Measurements from ENCODE around the gene GLRX.

Gene GLRX

DNA sequence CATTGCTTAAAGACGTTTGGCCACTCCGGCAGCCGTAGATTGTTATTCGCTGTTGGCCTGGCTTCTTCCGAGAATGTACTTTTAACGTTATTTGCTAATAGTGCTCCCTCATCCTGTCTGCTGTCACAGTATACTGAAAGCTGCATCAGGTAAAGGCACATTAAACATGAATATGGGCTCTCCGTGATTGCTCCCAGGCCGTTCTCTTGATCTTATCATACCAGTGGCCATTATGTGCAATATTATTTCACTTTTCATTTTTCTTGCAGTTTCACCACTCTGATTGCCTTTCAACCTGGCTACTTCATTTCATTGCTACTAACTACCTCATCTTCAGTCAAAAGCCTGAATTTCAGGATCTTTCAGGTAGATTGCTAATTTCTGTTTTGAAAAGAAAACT, 34.0 kb downstream of the GLRX start:
- TF ChIP-seq, protein P1, sequence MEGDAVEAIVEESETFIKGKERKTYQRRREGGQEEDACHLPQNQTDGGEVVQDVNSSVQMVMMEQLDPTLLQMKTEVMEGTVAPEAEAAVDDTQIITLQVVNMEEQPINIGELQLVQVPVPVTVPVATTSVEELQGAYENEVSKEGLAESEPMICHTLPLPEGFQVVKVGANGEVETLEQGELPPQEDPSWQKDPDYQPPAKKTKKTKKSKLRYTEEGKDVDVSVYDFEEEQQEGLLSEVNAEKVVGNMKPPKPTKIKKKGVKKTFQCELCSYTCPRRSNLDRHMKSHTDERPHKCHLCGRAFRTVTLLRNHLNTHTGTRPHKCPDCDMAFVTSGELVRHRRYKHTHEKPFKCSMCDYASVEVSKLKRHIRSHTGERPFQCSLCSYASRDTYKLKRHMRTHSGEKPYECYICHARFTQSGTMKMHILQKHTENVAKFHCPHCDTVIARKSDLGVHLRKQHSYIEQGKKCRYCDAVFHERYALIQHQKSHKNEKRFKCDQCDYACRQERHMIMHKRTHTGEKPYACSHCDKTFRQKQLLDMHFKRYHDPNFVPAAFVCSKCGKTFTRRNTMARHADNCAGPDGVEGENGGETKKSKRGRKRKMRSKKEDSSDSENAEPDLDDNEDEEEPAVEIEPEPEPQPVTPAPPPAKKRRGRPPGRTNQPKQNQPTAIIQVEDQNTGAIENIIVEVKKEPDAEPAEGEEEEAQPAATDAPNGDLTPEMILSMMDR (IDR thresholded peaks at IDR 0.05; ENCODE audit: control insufficient read depth, extremely low read depth, insufficient read depth), result no peak
- no peak for DNase-seq (ENCODE audit: low read depth)
- no peak overlapping the region for H3K4me3 ChIP-seq (ENCODE audit: low read depth, low read length)

DNA sequence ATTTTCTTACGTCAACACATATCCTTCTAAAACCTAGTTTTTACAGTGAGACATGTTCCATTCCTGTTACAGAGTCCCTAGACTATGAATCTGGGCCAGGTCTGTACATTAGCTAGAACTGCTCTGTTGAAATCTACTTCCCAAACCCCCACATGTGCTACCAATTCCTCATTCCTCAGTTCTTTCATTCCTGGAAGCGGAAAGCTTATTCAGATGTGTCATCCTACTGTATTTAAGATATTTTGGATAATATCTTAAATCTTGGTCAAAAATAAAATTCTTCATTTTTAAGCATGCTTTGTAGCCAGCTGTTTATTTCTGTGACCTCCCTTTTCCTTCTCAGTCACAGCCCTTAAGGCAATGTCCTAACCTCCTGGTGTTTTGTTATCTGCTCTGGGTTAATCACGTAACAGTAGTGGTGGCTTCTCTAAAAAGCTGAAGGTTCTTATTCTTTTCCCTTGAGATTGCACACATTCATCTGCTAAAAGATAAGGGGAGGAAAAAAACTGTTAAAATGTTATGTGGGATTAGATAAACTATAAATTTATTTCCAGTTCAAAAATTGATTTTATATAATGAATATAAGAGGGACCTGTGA, 35.6 kb downstream of the GLRX start:
- TF ChIP-seq, protein P1 (IDR thresholded peaks at IDR 0.05; ENCODE audit: control insufficient read depth, extremely low read depth, insufficient read depth), result no peak
- no peak for DNase-seq (ENCODE audit: low read depth)
- no peak overlapping the region for H3K4me3 ChIP-seq (ENCODE audit: low read depth, low read length)

DNA sequence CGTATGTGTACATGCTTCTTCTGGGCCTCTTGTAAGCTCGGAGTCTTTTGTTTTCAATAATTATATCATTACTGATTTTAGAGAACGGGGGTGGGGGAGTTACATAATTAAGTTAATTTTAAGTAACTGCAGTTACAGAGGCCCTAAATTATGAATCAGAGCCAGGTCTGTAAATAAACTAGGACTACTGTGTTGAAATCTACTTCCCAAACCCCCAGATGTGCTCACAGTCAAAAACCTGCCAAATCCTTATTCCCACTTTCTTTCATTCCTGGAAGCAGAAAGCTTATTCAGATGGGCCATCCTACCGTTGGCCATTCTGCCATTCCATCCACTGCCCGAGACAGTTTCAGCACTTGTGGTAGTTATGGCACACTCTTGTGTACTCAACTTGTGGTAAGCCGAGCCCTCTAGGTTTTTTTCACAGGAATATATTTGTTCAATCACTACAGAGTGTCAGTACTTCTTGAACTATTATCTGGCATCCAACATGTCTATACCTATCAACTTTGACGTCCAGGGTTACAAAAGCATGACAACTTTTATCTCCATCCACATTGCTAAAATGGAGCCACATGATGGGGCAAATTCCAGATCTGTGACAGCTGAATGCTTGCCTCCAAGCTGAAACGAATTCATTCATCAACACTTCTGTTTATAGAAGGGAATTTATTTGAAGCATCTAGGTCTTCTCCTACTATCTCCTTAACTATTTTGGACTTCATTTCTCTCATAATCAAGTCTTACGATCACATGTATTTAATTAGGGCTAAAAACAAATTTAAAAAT, 37.8 kb downstream of the GLRX start:
- TF ChIP-seq, protein P1 (IDR thresholded peaks at IDR 0.05; ENCODE audit: control insufficient read depth, extremely low read depth, insufficient read depth), result no peak
- DNase-seq (ENCODE audit: low read depth), result no peak
- no peak overlapping the region for H3K4me3 ChIP-seq (ENCODE audit: low read depth, low read length)

DNA sequence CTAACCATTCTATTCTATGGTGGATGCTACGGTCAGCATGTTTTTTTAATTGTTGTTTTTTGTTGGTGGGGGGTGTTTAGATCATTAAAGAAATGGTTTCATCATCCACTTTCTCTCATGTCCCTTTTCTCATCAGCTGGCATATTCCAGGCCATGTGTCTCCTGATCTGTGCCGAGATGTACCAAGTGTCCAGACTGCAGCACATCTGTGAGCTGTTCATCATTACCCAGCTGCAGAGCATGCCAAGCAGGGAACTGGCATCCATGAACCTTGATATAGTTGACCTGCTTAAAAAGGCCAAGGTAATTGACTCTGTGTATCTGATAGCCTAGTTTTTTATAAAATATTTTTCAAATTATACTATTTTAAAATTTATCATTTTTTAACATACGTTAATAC, 38.9 kb downstream of the GLRX start:
- TF ChIP-seq, protein P1 (IDR thresholded peaks at IDR 0.05; ENCODE audit: control insufficient read depth, extremely low read depth, insufficient read depth), result no peak
- DNase-seq (ENCODE audit: low read depth), result no peak

DNA sequence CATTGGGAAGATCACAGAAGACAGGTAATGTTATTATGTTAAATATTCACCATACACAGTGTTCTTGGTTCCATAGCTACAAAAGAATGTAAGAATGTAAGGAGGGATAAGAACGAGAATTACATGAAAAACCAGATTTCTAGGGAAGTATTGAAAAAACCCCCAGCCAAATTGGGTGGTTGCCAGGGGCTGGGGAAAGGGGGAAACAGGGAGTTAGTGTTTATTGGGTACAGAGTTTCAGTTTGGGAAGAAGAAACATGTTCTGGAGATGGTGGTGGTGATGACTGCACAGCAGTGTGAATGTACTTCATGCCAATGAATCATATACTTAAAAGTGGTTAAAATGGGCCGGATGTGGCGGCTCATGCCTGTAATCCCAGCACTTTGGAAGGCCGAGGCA, 40.3 kb downstream of the GLRX start:
- TF ChIP-seq, protein P1 (IDR thresholded peaks at IDR 0.05; ENCODE audit: control insufficient read depth, extremely low read depth, insufficient read depth), result no peak
- H3K4me3 ChIP-seq (ENCODE audit: low read depth, low read length), result no peak overlapping the region
- DNase-seq (ENCODE audit: low read depth), result no peak

More for the DNA sequence above, 38.9 kb downstream of the GLRX start:
- H3K4me3 ChIP-seq (ENCODE audit: low read depth, low read length), result no peak overlapping the region

DNA sequence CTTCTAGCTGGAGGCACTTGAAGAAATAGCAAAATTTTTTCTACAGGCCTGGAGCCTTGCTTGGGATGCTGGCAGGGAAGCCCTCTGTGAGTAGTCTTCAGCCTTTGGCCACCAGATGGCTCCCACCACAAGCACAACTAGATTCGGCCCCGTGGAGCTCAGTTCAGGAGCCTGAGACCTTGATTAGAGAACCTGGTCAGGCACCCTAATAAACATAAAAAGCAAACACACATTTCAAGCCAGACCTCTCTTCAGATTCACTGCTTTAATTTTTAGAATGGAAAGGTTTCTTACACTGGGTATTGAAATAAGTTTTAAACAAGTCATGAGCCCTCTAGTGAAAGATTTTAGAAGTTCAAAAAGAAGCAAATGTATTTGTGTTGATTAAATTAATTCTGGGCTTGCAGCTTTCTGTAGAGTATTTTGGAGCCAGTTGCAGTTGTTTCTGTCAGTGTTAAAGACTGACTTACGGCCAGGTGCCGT, 41.4 kb downstream of the GLRX start:
- peak; percentile 83 for DNase-seq (ENCODE audit: low read depth)
- TF ChIP-seq, protein P1 (IDR thresholded peaks at IDR 0.05; ENCODE audit: control insufficient read depth, extremely low read depth, insufficient read depth), result peak; percentile 81
- no peak overlapping the region for H3K4me3 ChIP-seq (ENCODE audit: low read depth, low read length)

Measured in LNCaP clone FGC (cell line).